ENCODE measurements around the gene THOC1.

THOC1 gene

GRCh38 chr18:275486-275885 is 7.6 kb upstream of the THOC1 start:
- H2AFZ ChIP-seq (ENCODE audit: low read length, unreplicated experiment): no peak overlapping the region
- H3K4me1 ChIP-seq (ENCODE audit: control insufficient read depth, insufficient read depth, low read length, unreplicated experiment): no peaks in the 10 kb centered on the region
- no peaks in the 10 kb centered on the region for H3K79me2 ChIP-seq (ENCODE audit: control insufficient read depth, insufficient read depth, low read length, unreplicated experiment)
- no peak overlapping the region for H3K27ac ChIP-seq (ENCODE audit: low read depth, low read length)
- H3K36me3 ChIP-seq (ENCODE audit: insufficient read depth, low read length): no peaks in the 10 kb centered on the region
- H3K27me3 ChIP-seq (ENCODE audit: insufficient read depth, low read length): no peaks in the 10 kb centered on the region
- no peak overlapping the region for H3K4me3 ChIP-seq (ENCODE audit: low read depth, low read length)

- H3K27me3 ChIP-seq (ENCODE audit: insufficient read depth, low read length): no peaks in the 10 kb centered on the region
- no peak overlapping the region for H3K4me3 ChIP-seq (ENCODE audit: low read depth, low read length)
- H2AFZ ChIP-seq (ENCODE audit: low read length, unreplicated experiment): no peak overlapping the region
- H3K4me1 ChIP-seq (ENCODE audit: control insufficient read depth, insufficient read depth, low read length, unreplicated experiment): peaks cover 3% of the 10 kb centered on the region
- H3K36me3 ChIP-seq (ENCODE audit: insufficient read depth, low read length): no peaks in the 10 kb centered on the region
- no peak overlapping the region for H3K27ac ChIP-seq (ENCODE audit: low read depth, low read length)
- no peaks in the 10 kb centered on the region for H3K79me2 ChIP-seq (ENCODE audit: control insufficient read depth, insufficient read depth, low read length, unreplicated experiment)
Measured at GRCh38 chr18:274313-274712, 6.5 kb upstream of the THOC1 start.

GRCh38 chr18:273525-273924 is 5.7 kb upstream of the THOC1 start:
- Histone ChIP-seq H3K4me1 (ENCODE audit: control insufficient read depth, insufficient read depth, low read length, unreplicated experiment) (peaks cover 8% of the 10 kb centered on the region), H3K79me2 (ENCODE audit: control insufficient read depth, insufficient read depth, low read length, unreplicated experiment) (peaks cover 3% of the 10 kb centered on the region)

GRCh38 chr18:272650-273049 is 4.8 kb upstream of the THOC1 start:
- Histone ChIP-seq H3K4me3 (ENCODE audit: low read depth, low read length) (no peak overlapping the region), H3K36me3 (ENCODE audit: insufficient read depth, low read length) (no peaks in the 10 kb centered on the region), H3K4me1 (ENCODE audit: control insufficient read depth, insufficient read depth, low read length, unreplicated experiment) (peaks cover 8% of the 10 kb centered on the region), H3K79me2 (ENCODE audit: control insufficient read depth, insufficient read depth, low read length, unreplicated experiment) (peaks cover 3% of the 10 kb centered on the region), H3K27me3 (ENCODE audit: insufficient read depth, low read length) (no peaks in the 10 kb centered on the region), H2AFZ (ENCODE audit: low read length, unreplicated experiment) (no peak overlapping the region), H3K27ac (ENCODE audit: low read depth, low read length) (no peak overlapping the region)

More at GRCh38 chr18:273525-273924, 5.7 kb upstream of the THOC1 start:
- no peaks in the 10 kb centered on the region for H3K27me3 ChIP-seq (ENCODE audit: insufficient read depth, low read length)
- no peak overlapping the region for H3K27ac ChIP-seq (ENCODE audit: low read depth, low read length)
- H3K36me3 ChIP-seq (ENCODE audit: insufficient read depth, low read length): no peaks in the 10 kb centered on the region
- H3K4me3 ChIP-seq (ENCODE audit: low read depth, low read length): no peak overlapping the region
- no peak overlapping the region for H2AFZ ChIP-seq (ENCODE audit: low read length, unreplicated experiment)

- no peaks in the 10 kb centered on the region for H3K36me3 ChIP-seq (ENCODE audit: insufficient read depth, low read length)
- H3K79me2 ChIP-seq (ENCODE audit: control insufficient read depth, insufficient read depth, low read length, unreplicated experiment): peaks cover 26% of the 10 kb centered on the region
- H3K27ac ChIP-seq (ENCODE audit: low read depth, low read length): no peak overlapping the region
- H3K27me3 ChIP-seq (ENCODE audit: insufficient read depth, low read length): no peaks in the 10 kb centered on the region
- H2AFZ ChIP-seq (ENCODE audit: low read length, unreplicated experiment): no peak overlapping the region
- H3K4me3 ChIP-seq (ENCODE audit: low read depth, low read length): no peak overlapping the region
- peaks cover 8% of the 10 kb centered on the region for H3K4me1 ChIP-seq (ENCODE audit: control insufficient read depth, insufficient read depth, low read length, unreplicated experiment)
Measured at GRCh38 chr18:269480-270095, 1.7 kb upstream of the THOC1 start.

GRCh38 chr18:267380-267687 is 513 bp downstream of the THOC1 start:
- H3K27ac ChIP-seq (ENCODE audit: low read depth, low read length): peak overlapping the region; percentile 78; the same call in 1 of the 2 replicates
- H2AFZ ChIP-seq (ENCODE audit: low read length, unreplicated experiment): peak overlapping the region; percentile 80
- peak overlapping the region; percentile 84 for H3K4me3 ChIP-seq (ENCODE audit: low read depth, low read length)

GRCh38 chr18:261398-262073 is 6.3 kb downstream of the THOC1 start:
- Histone ChIP-seq H3K27ac (ENCODE audit: low read depth, low read length) (peak overlapping the region; percentile 6; the same call in 1 of the 2 replicates), H3K36me3 (ENCODE audit: insufficient read depth, low read length) (peaks cover 41% of the 10 kb centered on the region)

More at GRCh38 chr18:267380-267687, 513 bp downstream of the THOC1 start:
- H3K4me1 ChIP-seq (ENCODE audit: control insufficient read depth, insufficient read depth, low read length, unreplicated experiment): peaks cover 8% of the 10 kb centered on the region
- no peaks in the 10 kb centered on the region for H3K27me3 ChIP-seq (ENCODE audit: insufficient read depth, low read length)
- peaks cover 11% of the 10 kb centered on the region for H3K36me3 ChIP-seq (ENCODE audit: insufficient read depth, low read length)
- peaks cover 26% of the 10 kb centered on the region for H3K79me2 ChIP-seq (ENCODE audit: control insufficient read depth, insufficient read depth, low read length, unreplicated experiment)

GRCh38 chr18:260547-260946 is 7.3 kb downstream of the THOC1 start:
- H3K27me3 ChIP-seq (ENCODE audit: insufficient read depth, low read length): no peaks in the 10 kb centered on the region
- no peak overlapping the region for H3K27ac ChIP-seq (ENCODE audit: low read depth, low read length)
- H3K36me3 ChIP-seq (ENCODE audit: insufficient read depth, low read length): peaks cover 47% of the 10 kb centered on the region
- H3K4me1 ChIP-seq (ENCODE audit: control insufficient read depth, insufficient read depth, low read length, unreplicated experiment): peaks cover 6% of the 10 kb centered on the region
- peaks cover 4% of the 10 kb centered on the region for H3K79me2 ChIP-seq (ENCODE audit: control insufficient read depth, insufficient read depth, low read length, unreplicated experiment)
- no peak overlapping the region for H3K4me3 ChIP-seq (ENCODE audit: low read depth, low read length)
- no peak overlapping the region for H2AFZ ChIP-seq (ENCODE audit: low read length, unreplicated experiment)

More at GRCh38 chr18:261398-262073, 6.3 kb downstream of the THOC1 start:
- H3K4me1 ChIP-seq (ENCODE audit: control insufficient read depth, insufficient read depth, low read length, unreplicated experiment): peaks cover 6% of the 10 kb centered on the region
- no peak overlapping the region for H3K4me3 ChIP-seq (ENCODE audit: low read depth, low read length)
- peaks cover 14% of the 10 kb centered on the region for H3K79me2 ChIP-seq (ENCODE audit: control insufficient read depth, insufficient read depth, low read length, unreplicated experiment)
- H2AFZ ChIP-seq (ENCODE audit: low read length, unreplicated experiment): no peak overlapping the region
- H3K27me3 ChIP-seq (ENCODE audit: insufficient read depth, low read length): no peaks in the 10 kb centered on the region

GRCh38 chr18:255171-255570 is 12.7 kb downstream of the THOC1 start:
- H3K36me3 ChIP-seq (ENCODE audit: insufficient read depth, low read length): peaks cover 45% of the 10 kb centered on the region
- no peaks in the 10 kb centered on the region for H3K27me3 ChIP-seq (ENCODE audit: insufficient read depth, low read length)
- H3K4me1 ChIP-seq (ENCODE audit: control insufficient read depth, insufficient read depth, low read length, unreplicated experiment): peaks cover 4% of the 10 kb centered on the region
- H3K4me3 ChIP-seq (ENCODE audit: low read depth, low read length): no peak overlapping the region
- no peaks in the 10 kb centered on the region for H3K79me2 ChIP-seq (ENCODE audit: control insufficient read depth, insufficient read depth, low read length, unreplicated experiment)
- no peak overlapping the region for H3K27ac ChIP-seq (ENCODE audit: low read depth, low read length)
- no peak overlapping the region for H2AFZ ChIP-seq (ENCODE audit: low read length, unreplicated experiment)

GRCh38 chr18:253121-253520 is 14.7 kb downstream of the THOC1 start:
- Histone ChIP-seq H2AFZ (ENCODE audit: low read length, unreplicated experiment) (no peak overlapping the region), H3K36me3 (ENCODE audit: insufficient read depth, low read length) (peaks cover 42% of the 10 kb centered on the region), H3K4me1 (ENCODE audit: control insufficient read depth, insufficient read depth, low read length, unreplicated experiment) (peaks cover 4% of the 10 kb centered on the region), H3K27ac (ENCODE audit: low read depth, low read length) (no peak overlapping the region), H3K27me3 (ENCODE audit: insufficient read depth, low read length) (no peaks in the 10 kb centered on the region), H3K79me2 (ENCODE audit: control insufficient read depth, insufficient read depth, low read length, unreplicated experiment) (no peaks in the 10 kb centered on the region), H3K4me3 (ENCODE audit: low read depth, low read length) (no peak overlapping the region)

- Histone ChIP-seq H3K79me2 (ENCODE audit: control insufficient read depth, insufficient read depth, low read length, unreplicated experiment) (no peaks in the 10 kb centered on the region), H3K4me1 (ENCODE audit: control insufficient read depth, insufficient read depth, low read length, unreplicated experiment) (peaks cover 4% of the 10 kb centered on the region), H3K27ac (ENCODE audit: low read depth, low read length) (no peak overlapping the region), H3K27me3 (ENCODE audit: insufficient read depth, low read length) (no peaks in the 10 kb centered on the region), H3K4me3 (ENCODE audit: low read depth, low read length) (no peak overlapping the region), H2AFZ (ENCODE audit: low read length, unreplicated experiment) (no peak overlapping the region), H3K36me3 (ENCODE audit: insufficient read depth, low read length) (peaks cover 39% of the 10 kb centered on the region)
Measured at GRCh38 chr18:251572-251971, 16.3 kb downstream of the THOC1 start.

Data from ACC112 (cell line).